ENCODE measurements around the gene DUSP5. TPM values are rescaled to one million over a fixed set of nuclear protein-coding genes. Genes with fewer than 3 reads are reported as not detected.

The DUSP5 gene
- total RNA-seq, 1 experiment from 2014 or later = 14.2 TPM

DNA sequence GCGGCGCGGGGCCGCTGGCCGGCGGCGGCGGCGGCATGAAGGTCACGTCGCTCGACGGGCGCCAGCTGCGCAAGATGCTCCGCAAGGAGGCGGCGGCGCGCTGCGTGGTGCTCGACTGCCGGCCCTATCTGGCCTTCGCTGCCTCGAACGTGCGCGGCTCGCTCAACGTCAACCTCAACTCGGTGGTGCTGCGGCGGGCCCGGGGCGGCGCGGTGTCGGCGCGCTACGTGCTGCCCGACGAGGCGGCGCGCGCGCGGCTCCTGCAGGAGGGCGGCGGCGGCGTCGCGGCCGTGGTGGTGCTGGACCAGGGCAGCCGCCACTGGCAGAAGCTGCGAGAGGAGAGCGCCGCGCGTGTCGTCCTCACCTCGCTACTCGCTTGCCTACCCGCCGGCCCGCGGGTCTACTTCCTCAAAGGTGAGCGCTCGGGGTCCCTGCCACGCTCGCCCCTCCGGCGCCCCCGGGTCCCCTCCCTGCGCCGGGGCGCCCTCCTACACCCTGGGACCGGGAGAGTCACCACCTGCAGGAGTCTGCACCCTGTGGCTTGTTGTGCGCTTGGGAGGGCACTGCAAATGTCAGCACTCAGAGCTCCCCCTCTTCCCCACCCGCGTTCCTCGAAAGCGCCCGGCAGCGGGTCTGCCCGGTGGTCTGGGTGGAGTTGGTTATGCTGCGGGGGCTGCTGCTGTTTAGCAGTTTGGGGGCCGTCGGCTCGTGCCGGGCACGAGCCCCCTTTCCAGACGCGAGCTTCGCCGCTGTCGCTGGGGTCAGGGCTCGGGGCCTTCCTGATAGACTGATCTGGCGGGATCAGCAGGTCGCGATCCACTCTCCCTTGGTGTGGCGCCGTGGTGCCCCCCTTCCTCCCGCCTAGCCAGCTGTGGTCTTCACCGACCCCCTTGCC is 627 bp downstream of the DUSP5 start:
- Histone ChIP-seq H3K9me3 (ENCODE audit: insufficient read depth, low read depth) (no peaks in the 10 kb centered on the region), H3K36me3 (ENCODE audit: low read depth) (peaks cover 40% of the 10 kb centered on the region), H3K4me3 (peak overlapping the region; percentile 98), H2AFZ (no peak overlapping the region), H4K20me1 (ENCODE audit: insufficient read depth) (peaks cover 48% of the 10 kb centered on the region), H3K79me2 (ENCODE audit: low read depth) (peaks cover 91% of the 10 kb centered on the region), H3K9me2 (ENCODE audit: insufficient read depth) (no peaks in the 10 kb centered on the region), H3K27ac (peak overlapping the region; percentile 84), H3K27me3 (ENCODE audit: insufficient read depth, low read depth) (no peaks in the 10 kb centered on the region), H3F3A (ENCODE audit: insufficient read depth, low read depth) (peaks cover 55% of the 10 kb centered on the region), H3K4me1 (replicated peaks; ENCODE audit: insufficient read depth) (peaks cover 32% of the 10 kb centered on the region), H3K4me2 (peak overlapping the region; percentile 76)
- intact Hi-C loops (cut with micrococcal nuclease; ENCODE audit: unreplicated experiment) = loop anchor here (2.0 to 5.0 kb wide), 2 partner anchors 48 to 171 kb away; no protein-coding TSS in a partner anchor
- CTCF ChIA-PET = interaction anchor here (0.6 kb wide), 1 partner anchor 96 kb away, joined by 3 read pairs; no protein-coding TSS in a partner anchor
- DNase-seq = peak in 1 of 2 experiments; percentile 31
- no TSS peak for BruUV-seq (replicated peaks)
- TF ChIP-seq, protein P1, sequence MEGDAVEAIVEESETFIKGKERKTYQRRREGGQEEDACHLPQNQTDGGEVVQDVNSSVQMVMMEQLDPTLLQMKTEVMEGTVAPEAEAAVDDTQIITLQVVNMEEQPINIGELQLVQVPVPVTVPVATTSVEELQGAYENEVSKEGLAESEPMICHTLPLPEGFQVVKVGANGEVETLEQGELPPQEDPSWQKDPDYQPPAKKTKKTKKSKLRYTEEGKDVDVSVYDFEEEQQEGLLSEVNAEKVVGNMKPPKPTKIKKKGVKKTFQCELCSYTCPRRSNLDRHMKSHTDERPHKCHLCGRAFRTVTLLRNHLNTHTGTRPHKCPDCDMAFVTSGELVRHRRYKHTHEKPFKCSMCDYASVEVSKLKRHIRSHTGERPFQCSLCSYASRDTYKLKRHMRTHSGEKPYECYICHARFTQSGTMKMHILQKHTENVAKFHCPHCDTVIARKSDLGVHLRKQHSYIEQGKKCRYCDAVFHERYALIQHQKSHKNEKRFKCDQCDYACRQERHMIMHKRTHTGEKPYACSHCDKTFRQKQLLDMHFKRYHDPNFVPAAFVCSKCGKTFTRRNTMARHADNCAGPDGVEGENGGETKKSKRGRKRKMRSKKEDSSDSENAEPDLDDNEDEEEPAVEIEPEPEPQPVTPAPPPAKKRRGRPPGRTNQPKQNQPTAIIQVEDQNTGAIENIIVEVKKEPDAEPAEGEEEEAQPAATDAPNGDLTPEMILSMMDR (conservative IDR thresholded peaks at IDR 0.05) = no peak
- no peak for TF ChIP-seq EZH2 (IDR thresholded peaks at IDR 0.05; ENCODE audit: low read depth)
- POLR2A ChIA-PET (ENCODE audit: unreplicated experiment) = interaction anchor here (0.6 to 0.7 kb wide), 6 partner anchors 32 to 104 kb away, joined by 3 to 7 read pairs (median 4); no protein-coding TSS in a partner anchor

DNA sequence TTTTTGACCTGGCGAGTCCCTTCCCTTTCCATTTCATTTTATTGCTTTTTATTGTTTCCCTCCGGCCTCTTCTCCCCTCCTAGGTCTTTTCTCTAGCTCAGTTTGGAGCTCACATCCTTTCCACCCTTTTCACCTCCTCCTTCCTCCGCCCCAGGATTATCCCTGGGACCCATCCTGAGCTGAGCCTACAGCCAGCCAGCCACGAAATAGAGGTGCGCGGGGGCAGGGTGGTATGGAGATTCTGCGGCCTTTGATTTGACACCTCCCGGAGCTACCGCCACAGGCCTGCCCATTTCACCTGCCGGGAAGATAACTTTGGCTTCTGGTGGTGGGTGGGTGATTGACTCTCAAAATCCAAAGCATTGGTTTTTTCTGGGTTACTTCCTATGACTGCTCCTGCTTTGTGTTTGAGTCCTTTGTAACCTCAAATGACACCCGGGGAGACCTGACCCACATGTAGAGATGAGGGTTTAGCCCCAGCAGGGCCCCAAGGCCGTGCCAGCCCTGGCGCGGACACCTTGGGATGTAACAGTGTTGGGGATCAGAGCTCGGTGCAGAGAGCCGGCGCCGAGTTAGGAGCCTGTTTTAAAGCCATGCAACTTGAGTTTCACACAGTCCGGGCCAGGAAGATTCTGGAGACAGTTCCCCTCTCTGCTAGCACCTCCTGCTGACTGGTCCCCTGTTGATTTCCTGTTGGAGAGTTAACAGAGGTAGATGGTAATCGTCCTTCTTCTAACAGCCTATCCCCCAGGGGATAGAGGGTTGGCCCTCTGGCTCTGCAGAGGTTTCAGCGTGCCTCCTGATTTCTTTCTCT is 1.5 kb downstream of the DUSP5 start:
- Histone ChIP-seq H3K79me2 (ENCODE audit: low read depth) (peaks cover 96% of the 10 kb centered on the region), H3K4me3 (peak overlapping the region; percentile 98), H3K27me3 (ENCODE audit: insufficient read depth, low read depth) (no peaks in the 10 kb centered on the region), H4K20me1 (ENCODE audit: insufficient read depth) (peaks cover 57% of the 10 kb centered on the region), H2AFZ (no peak overlapping the region), H3K9me2 (ENCODE audit: insufficient read depth) (no peaks in the 10 kb centered on the region), H3K36me3 (ENCODE audit: low read depth) (peaks cover 48% of the 10 kb centered on the region), H3F3A (ENCODE audit: insufficient read depth, low read depth) (peaks cover 62% of the 10 kb centered on the region), H3K4me2 (peak overlapping the region; percentile 76), H3K9me3 (ENCODE audit: insufficient read depth, low read depth) (no peaks in the 10 kb centered on the region), H3K27ac (peak overlapping the region; percentile 84), H3K4me1 (replicated peaks; ENCODE audit: insufficient read depth) (peaks cover 35% of the 10 kb centered on the region)
- peak; percentile 50 to 58 for DNase-seq
- ChIA-PET CTCF (no interaction called here), POLR2A (ENCODE audit: unreplicated experiment) (interaction anchor here (0.6 to 0.7 kb wide), 5 partner anchors 31 to 105 kb away, joined by 3 to 7 read pairs (median 4); no protein-coding TSS in a partner anchor)
- TF ChIP-seq EZH2 (IDR thresholded peaks at IDR 0.05; ENCODE audit: low read depth) = no peak
- TF ChIP-seq, protein P1 (conservative IDR thresholded peaks at IDR 0.05) = no peak
- intact Hi-C loops (cut with micrococcal nuclease; ENCODE audit: unreplicated experiment) = loop anchor here (1.0 to 5.0 kb wide), 4 partner anchors 48 to 172 kb away; no protein-coding TSS in a partner anchor
- BruUV-seq (replicated peaks) = TSS peak; percentile 37

Data from PC-9 (cell line).